GM19238 (cell line): ENCODE measurements around the gene SREK1IP1.
"Not testable (repeated sequence)": the region's sequence is repeated elsewhere in the genome, so short reads cannot be mapped to it uniquely, and the experiment has no call there.

Experiments
- DNase-seq: peaks from one replicate; pipeline ENCODE4 v3.0.0; 2011; ENCODE audit warnings: low spot score; ENCODE audit not compliant: insufficient read length

The SREK1IP1 gene

GRCh38 chr5:64765804-64766504, 2.5 kb downstream of the SREK1IP1 start:
- no peak for DNase-seq

- no peak for DNase-seq
Measured at GRCh38 chr5:64763948-64764503, 4.5 kb downstream of the SREK1IP1 start.

- no peak for DNase-seq
Measured at GRCh38 chr5:64759960-64760660, 8.4 kb downstream of the SREK1IP1 start.

GRCh38 chr5:64758901-64759300, 9.6 kb downstream of the SREK1IP1 start:
- DNase-seq, result no peak

GRCh38 chr5:64754066-64754465, 14.4 kb downstream of the SREK1IP1 start:
- no peak for DNase-seq

- DNase-seq, result no peak
Measured at GRCh38 chr5:64749385-64749784, 19.1 kb downstream of the SREK1IP1 start.

- DNase-seq, result no peak
Measured at GRCh38 chr5:64746446-64746845, 22.0 kb downstream of the SREK1IP1 start.

- DNase-seq, result no peak
Measured at GRCh38 chr5:64744914-64745313, 23.6 kb downstream of the SREK1IP1 start.

GRCh38 chr5:64742821-64743220, 25.7 kb downstream of the SREK1IP1 start:
- DNase-seq, result no peak

- no peak for DNase-seq
Measured at GRCh38 chr5:64742411-64742810, 26.1 kb downstream of the SREK1IP1 start.

- DNase-seq, result no peak
Measured at GRCh38 chr5:64727150-64727549, 41.3 kb downstream of the SREK1IP1 start.

GRCh38 chr5:64722588-64722987, 45.9 kb downstream of the SREK1IP1 start:
- no peak for DNase-seq

GRCh38 chr5:64714495-64714894, 54.0 kb downstream of the SREK1IP1 start:
- not testable (repeated sequence) for DNase-seq

- no peak for DNase-seq
Measured at GRCh38 chr5:64707191-64707590, 61.3 kb downstream of the SREK1IP1 start.

GRCh38 chr5:64706074-64706473, 62.4 kb downstream of the SREK1IP1 start:
- not testable (repeated sequence) for DNase-seq

GRCh38 chr5:64700765-64701164, 67.7 kb downstream of the SREK1IP1 start:
- no peak for DNase-seq

- not testable (repeated sequence) for DNase-seq
Measured at GRCh38 chr5:64696414-64696813, 72.1 kb downstream of the SREK1IP1 start.

- DNase-seq, result no peak
Measured at GRCh38 chr5:64693636-64694035, 74.9 kb downstream of the SREK1IP1 start.

- DNase-seq, result no peak
Measured at GRCh38 chr5:64691291-64691690, 77.2 kb downstream of the SREK1IP1 start.

- no peak for DNase-seq
Measured at GRCh38 chr5:64690417-64691151, 77.9 kb downstream of the SREK1IP1 start, which contains the start of gene SHISAL2B. SHISAL2B (plus strand) TSS chr5:64690503; CDS start chr5:64690624, 121 bp downstream.

- no peak for DNase-seq
Measured at GRCh38 chr5:64690104-64690416, 78.4 kb downstream of the SREK1IP1 start.

- no peak for DNase-seq
Measured at GRCh38 chr5:64688965-64689364, 79.5 kb downstream of the SREK1IP1 start.
